Endometrial microvascular endothelial cells (primary cell): Measurements from ENCODE around the gene CD1B. TPM values are rescaled to one million over a fixed set of nuclear protein-coding genes. Genes with fewer than 3 reads are reported as not detected.

ENCODE experiments used
- total RNA-seq: library from RNA; depleted of rRNA; stranded (reverse); fragments of >200 nt; gene quantifications from one replicate; pipeline ENCODE4 v1.2.3, GENCODE V29; 2015; ENCODE audit errors: inconsistent ontology term

The CD1B gene
- total RNA-seq, 1 donor from 2014 or later, result not detected

Other genes starting within 250 kb of the CD1B start
- gene CD1D, start 150.6 kb downstream of the CD1B start, total RNA-seq, result not detected
- not detected for gene CD1A, start 77.1 kb downstream of the CD1B start, total RNA-seq
- not detected for gene CD1C, start 41.6 kb downstream of the CD1B start, total RNA-seq
- not detected for gene CD1E, start 22.4 kb upstream of the CD1B start, total RNA-seq
- not detected for gene OR10T2, start 67.9 kb upstream of the CD1B start, total RNA-seq
- gene OR10K2, start 94.7 kb upstream of the CD1B start, total RNA-seq, result not detected
- not detected for gene OR10K1, start 130.3 kb upstream of the CD1B start, total RNA-seq
- not detected for gene OR10R2, start 140.7 kb upstream of the CD1B start, total RNA-seq
- gene OR6Y1, start 222.9 kb upstream of the CD1B start, total RNA-seq, result not detected
- gene OR6P1, start 239.0 kb upstream of the CD1B start, total RNA-seq, result not detected
- gene OR10X1, start 248.4 kb upstream of the CD1B start, total RNA-seq, result not detected